PC-3 (cell line): ENCODE results near the gene TSPAN8. TPM values are rescaled to one million over a fixed set of nuclear protein-coding genes. Genes with fewer than 3 reads are reported as not detected.

Source experiments
- ATAC-seq: fragments of 200-7000 bp; cut with Tn5 transposase; 2 replicates; pipeline ENCODE4 v1.9.1; 2020; ENCODE audit warnings: mild to moderate bottlenecking, moderate library complexity
- BruUV-seq: library from RNA; stranded (reverse); fragments of 400-500 nt; replicated peaks from 2 replicates; lab custom pipeline; 2021; lab: Mats Ljungman, UMichigan
- CTCF ChIA-PET: fragments of 300-600 bp; sonication (Branson Sonifier 250); formaldehyde crosslinking; loops from one replicate; lab custom pipeline; 2022; ENCODE audit warnings: antibody characterized with exemption; lab: Charles Lee
- POLR2A ChIA-PET: fragments of 300-600 bp; sonication (Branson Sonifier 250); formaldehyde crosslinking; loops from one replicate; lab custom pipeline; 2022; ENCODE audit warnings: antibody characterized with exemption; ENCODE audit not compliant: unreplicated experiment; lab: Charles Lee
- DNase-seq: peaks from one replicate; pipeline ENCODE4 v3.0.0-alpha.2; 2015
- H2AFZ ChIP-seq: fragments of 300-600 bp; sonication (generic); 2 replicates; pipeline ENCODE4 v1.6.0; 2016; ENCODE audit warnings: antibody characterized with exemption, low read length
- H3F3A ChIP-seq: fragments of 300-600 bp; sonication (generic); one replicate; pipeline ENCODE4 v1.6.0; 2017; ENCODE audit warnings: antibody characterized with exemption, low read length, control low read depth, mild to moderate bottlenecking; ENCODE audit not compliant: unreplicated experiment
- H3K27ac ChIP-seq: fragments of 300-600 bp; sonication (generic); 2 replicates; pipeline ENCODE4 v1.5.1; 2016; ENCODE audit warnings: mild to moderate bottlenecking, low read length
- H3K27me3 ChIP-seq: fragments of 300-600 bp; sonication (generic); 2 replicates; pipeline ENCODE4 v1.6.1; 2016; ENCODE audit warnings: low read length, mixed read lengths
- H3K36me3 ChIP-seq: fragments of 300-600 bp; sonication (generic); 2 replicates; pipeline ENCODE4 v1.6.1; 2016; ENCODE audit warnings: low read depth, mixed run types, low read length, mixed read lengths
- H3K4me1 ChIP-seq: fragments of 300-600 bp; sonication (generic); 2 replicates; pipeline ENCODE4 v1.5.1; 2016; ENCODE audit warnings: low read length; ENCODE audit not compliant: insufficient read depth
- H3K4me2 ChIP-seq: fragments of 300-600 bp; sonication (generic); 2 replicates; pipeline ENCODE4 v1.6.0; 2016; ENCODE audit warnings: low read length
- H3K4me3 ChIP-seq: fragments of 300-600 bp; sonication (generic); 2 replicates; pipeline ENCODE4 v1.5.1; 2016; ENCODE audit warnings: mild to moderate bottlenecking, low read length, mixed read lengths
- H3K79me2 ChIP-seq: fragments of 300-600 bp; sonication (generic); 2 replicates; pipeline ENCODE4 v1.6.1; 2017; ENCODE audit warnings: low read length, mixed read lengths
- H3K9ac ChIP-seq: fragments of 300-600 bp; sonication (generic); 2 replicates; pipeline ENCODE4 v1.6.0; 2016; ENCODE audit warnings: mild to moderate bottlenecking, low read length
- H3K9me2 ChIP-seq: fragments of 300-600 bp; sonication (generic); replicated peaks from 2 replicates; pipeline ENCODE4 v1.6.1; 2016; ENCODE audit warnings: mixed run types, low read length, mixed read lengths
- H3K9me3 ChIP-seq: fragments of 300-600 bp; sonication (generic); 2 replicates; pipeline ENCODE4 v1.6.1; 2016; ENCODE audit warnings: low read length, mixed read lengths
- H4K20me1 ChIP-seq: fragments of 300-600 bp; sonication (generic); 2 replicates; pipeline ENCODE4 v1.6.1; 2016; ENCODE audit warnings: low read length, mixed read lengths
- EZH2 ChIP-seq: fragments of 300-600 bp; sonication (generic); IDR thresholded peaks from one replicate; pipeline ENCODE4 v1.6.1; 2017; ENCODE audit warnings: antibody characterized with exemption, mild to moderate bottlenecking, low read length; ENCODE audit not compliant: unreplicated experiment
- EZH2phosphoT487 ChIP-seq: fragments of 300-600 bp; sonication (generic); IDR thresholded peaks from 2 replicates; pipeline ENCODE4 v1.6.1; 2018; ENCODE audit warnings: mild to moderate bottlenecking, antibody characterized with exemption, low read length, borderline replicate concordance
- intact Hi-C: fragments of 100-400 bp; cut with micrococcal nuclease; formaldehyde crosslinking; loops from 2 replicates; pipeline ENCODE4 v1.9.0; 2023
- total RNA-seq: library from RNA; depleted of rRNA; stranded (reverse); fragments of >200 nt; gene quantifications from 2 replicates; pipeline ENCODE4 v1.2.3, GENCODE V29; 2014
- TF ChIP-seq, protein P1 (sequence below): fragments of 300-600 bp; sonication (generic); conservative IDR thresholded peaks from 2 replicates; pipeline ENCODE4 v1.5.1; 2017; ENCODE audit warnings: antibody characterized with exemption, low read depth, mild to moderate bottlenecking, low read length

TSPAN8 gene
- total RNA-seq, 1 experiment from 2014 or later: 1.3 TPM

- peak overlapping the region; percentile 78 for H3K4me2 ChIP-seq
- DNase-seq (no peak), ATAC-seq (no peak)
- H3F3A ChIP-seq: peaks cover 4% of the 10 kb centered on the region
- H3K9me2 ChIP-seq: no peaks in the 10 kb centered on the region
- H3K9me3 ChIP-seq: no peaks in the 10 kb centered on the region
- no peaks in the 10 kb centered on the region for H4K20me1 ChIP-seq
- H3K9ac ChIP-seq: no peak overlapping the region; the same call in 1 of the 2 replicates
- peak overlapping the region; percentile 90 for H3K27ac ChIP-seq
- intact Hi-C loops: loop anchor here (2.0 to 10.0 kb wide), 3 partner anchors 23 to 115 kb away; no protein-coding TSS in a partner anchor
- no peak overlapping the region for H2AFZ ChIP-seq
- TF ChIP-seq EZH2phosphoT487 (no peak), EZH2 (no peak)
- TF ChIP-seq, protein P1, sequence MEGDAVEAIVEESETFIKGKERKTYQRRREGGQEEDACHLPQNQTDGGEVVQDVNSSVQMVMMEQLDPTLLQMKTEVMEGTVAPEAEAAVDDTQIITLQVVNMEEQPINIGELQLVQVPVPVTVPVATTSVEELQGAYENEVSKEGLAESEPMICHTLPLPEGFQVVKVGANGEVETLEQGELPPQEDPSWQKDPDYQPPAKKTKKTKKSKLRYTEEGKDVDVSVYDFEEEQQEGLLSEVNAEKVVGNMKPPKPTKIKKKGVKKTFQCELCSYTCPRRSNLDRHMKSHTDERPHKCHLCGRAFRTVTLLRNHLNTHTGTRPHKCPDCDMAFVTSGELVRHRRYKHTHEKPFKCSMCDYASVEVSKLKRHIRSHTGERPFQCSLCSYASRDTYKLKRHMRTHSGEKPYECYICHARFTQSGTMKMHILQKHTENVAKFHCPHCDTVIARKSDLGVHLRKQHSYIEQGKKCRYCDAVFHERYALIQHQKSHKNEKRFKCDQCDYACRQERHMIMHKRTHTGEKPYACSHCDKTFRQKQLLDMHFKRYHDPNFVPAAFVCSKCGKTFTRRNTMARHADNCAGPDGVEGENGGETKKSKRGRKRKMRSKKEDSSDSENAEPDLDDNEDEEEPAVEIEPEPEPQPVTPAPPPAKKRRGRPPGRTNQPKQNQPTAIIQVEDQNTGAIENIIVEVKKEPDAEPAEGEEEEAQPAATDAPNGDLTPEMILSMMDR: no peak
- no TSS peak for BruUV-seq
- no peaks in the 10 kb centered on the region for H3K36me3 ChIP-seq
- ChIA-PET CTCF (no interaction called here), POLR2A (no interaction called here)
- no peaks in the 10 kb centered on the region for H3K79me2 ChIP-seq
- peaks cover 78% of the 10 kb centered on the region for H3K4me1 ChIP-seq
- no peaks in the 10 kb centered on the region for H3K27me3 ChIP-seq
- H3K4me3 ChIP-seq: no peak overlapping the region
These were observed 2.1 kb upstream of the TSPAN8 start for GRCh38 chr12:71159878-71160277.

DNA sequence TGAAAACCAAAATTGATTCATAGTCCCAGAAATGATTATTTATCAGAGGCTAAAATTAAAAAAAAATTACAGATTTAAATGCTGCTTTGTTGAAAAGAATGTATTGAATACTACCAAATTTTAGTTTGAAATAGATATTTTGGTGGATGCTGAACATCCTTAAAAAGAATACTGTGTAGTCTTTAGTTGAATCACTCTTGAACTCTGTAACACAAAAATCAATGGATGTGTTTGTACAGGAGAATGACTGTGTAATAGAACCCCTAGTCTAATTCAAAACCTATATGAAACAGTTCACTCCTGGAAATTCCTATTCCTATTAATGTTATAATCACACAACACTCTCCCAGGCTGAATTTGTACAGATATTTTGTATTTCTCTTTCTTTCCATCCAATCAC, 1.5 kb upstream of the TSPAN8 start:
- POLR2A ChIA-PET: no interaction called here
- peaks cover 72% of the 10 kb centered on the region for H3K4me1 ChIP-seq

More for the DNA sequence above, 1.5 kb upstream of the TSPAN8 start:
- intact Hi-C loops: loop anchor here (2.0 to 10.0 kb wide), 3 partner anchors 24 to 114 kb away; no protein-coding TSS in a partner anchor
- no peak overlapping the region for H3K4me3 ChIP-seq
- BruUV-seq: no TSS peak
- H3F3A ChIP-seq: peaks cover 4% of the 10 kb centered on the region
- no peaks in the 10 kb centered on the region for H3K27me3 ChIP-seq
- H3K4me2 ChIP-seq: peak overlapping the region; percentile 78
- CTCF ChIA-PET: no interaction called here
- no peak overlapping the region for H2AFZ ChIP-seq
- H3K79me2 ChIP-seq: no peaks in the 10 kb centered on the region
- peak overlapping the region; percentile 90 for H3K27ac ChIP-seq
- H3K9me2 ChIP-seq: no peaks in the 10 kb centered on the region
- no peaks in the 10 kb centered on the region for H3K9me3 ChIP-seq
- DNase-seq (peak; percentile 24), ATAC-seq (0 out of 2 replicates have a peak, but pooled peaks have one; percentile 11)
- H4K20me1 ChIP-seq: no peaks in the 10 kb centered on the region
- TF ChIP-seq EZH2: no peak
- TF ChIP-seq, protein P1: no peak
- no peak for TF ChIP-seq EZH2phosphoT487
- no peak overlapping the region; the same call in 1 of the 2 replicates for H3K9ac ChIP-seq
- no peaks in the 10 kb centered on the region for H3K36me3 ChIP-seq
